SJCRH30 (cell line): ENCODE data around the gene ROCK2. TPM values are rescaled to one million over a fixed set of nuclear protein-coding genes. Genes with fewer than 3 reads are reported as not detected.

Experiments
- DNase-seq, 2 experiments: peaks; one replicate each; pipeline ENCODE4 v3.0.0-alpha.2; 2015 to 2020
- H3K27ac ChIP-seq: fragments of 250-450 bp; sonication (Bioruptor Pico); 2 replicates; pipeline ENCODE4 v1.5.1; 2020; ENCODE audit warnings: mild to moderate bottlenecking, moderate library complexity
- H3K27me3 ChIP-seq: fragments of 250-450 bp; sonication (Bioruptor Pico); 2 replicates; pipeline ENCODE4 v1.5.1; 2020; ENCODE audit warnings: mild to moderate bottlenecking, moderate library complexity
- H3K36me3 ChIP-seq: fragments of 250-450 bp; sonication (Bioruptor Pico); 2 replicates; pipeline ENCODE4 v1.5.1; 2020; ENCODE audit warnings: mild to moderate bottlenecking, moderate library complexity
- H3K4me1 ChIP-seq: fragments of 250-450 bp; sonication (Bioruptor Pico); 2 replicates; pipeline ENCODE4 v1.5.1; 2020; ENCODE audit warnings: mild to moderate bottlenecking, moderate library complexity
- H3K4me3 ChIP-seq: fragments of 250-450 bp; sonication (Bioruptor Pico); 2 replicates; pipeline ENCODE4 v1.5.1; 2020; ENCODE audit warnings: mild to moderate bottlenecking, moderate library complexity
- H3K9me3 ChIP-seq: fragments of 250-450 bp; sonication (Bioruptor Pico); replicated peaks from 2 replicates; pipeline ENCODE4 v1.5.1; 2020; ENCODE audit warnings: mild to moderate bottlenecking, moderate library complexity
- total RNA-seq: library from RNA; depleted of rRNA; stranded (reverse); fragments of >200 nt; shearing (Covaris generic); gene quantifications from 2 replicates; pipeline ENCODE4 v1.2.3, GENCODE V29; 2014

Gene ROCK2
- total RNA-seq, 1 experiment from 2014 or later = 61.2 TPM

- H3K27ac ChIP-seq = no peak overlapping the region
- H3K4me3 ChIP-seq = no peak overlapping the region
- no peaks in the 10 kb centered on the region for H3K36me3 ChIP-seq
- peaks cover 5% of the 10 kb centered on the region; the same call in 1 of the 2 replicates for H3K4me1 ChIP-seq
- H3K9me3 ChIP-seq = no peaks in the 10 kb centered on the region
- peak in 1 of 2 experiments; percentile 20 for DNase-seq
- no peaks in the 10 kb centered on the region for H3K27me3 ChIP-seq
Observed at GRCh38 chr2:11375689-11376027, 31.2 kb upstream of the ROCK2 start.

DNA sequence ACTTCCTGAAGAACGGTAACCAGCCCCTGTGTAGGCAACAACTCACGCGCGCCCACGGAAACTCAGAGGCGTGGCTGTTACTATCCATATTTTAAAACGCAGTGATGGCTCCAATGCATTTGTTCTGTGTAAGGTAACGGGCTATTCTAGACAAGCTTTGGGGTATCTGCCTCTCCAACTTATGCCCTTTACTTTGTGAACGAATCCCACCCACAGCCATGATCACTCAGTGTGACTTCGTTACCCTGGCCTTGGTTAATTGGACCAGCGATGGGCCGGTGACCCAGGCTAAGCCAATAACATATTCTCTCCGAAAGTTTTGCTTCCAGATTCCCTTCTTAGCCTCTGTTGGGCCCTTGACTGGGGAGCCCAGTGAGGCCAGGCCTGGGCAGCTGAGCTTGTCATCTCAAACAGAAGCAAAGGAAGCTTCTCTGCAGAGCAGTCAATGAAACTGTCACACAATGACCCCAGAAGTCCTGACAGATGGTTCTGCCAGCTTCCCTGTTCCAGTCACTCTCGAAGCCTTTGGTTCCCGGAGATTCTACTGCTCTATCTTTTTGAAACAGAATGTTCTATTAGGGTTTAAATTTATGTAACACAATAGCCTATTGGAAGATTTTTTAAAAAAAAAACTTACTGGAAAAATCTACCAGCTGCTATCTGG is 30.7 kb upstream of the ROCK2 start:
- no peaks in the 10 kb centered on the region for H3K27me3 ChIP-seq

GRCh38 chr2:11373096-11373495 is 28.7 kb upstream of the ROCK2 start:
- H3K27me3 ChIP-seq = no peaks in the 10 kb centered on the region
- no peak overlapping the region for H3K4me3 ChIP-seq
- peaks cover 5% of the 10 kb centered on the region; the same call in 1 of the 2 replicates for H3K4me1 ChIP-seq
- H3K27ac ChIP-seq = no peak overlapping the region
- no peaks in the 10 kb centered on the region for H3K9me3 ChIP-seq
- H3K36me3 ChIP-seq = no peaks in the 10 kb centered on the region
- DNase-seq = no peak

More for the DNA sequence above, 30.7 kb upstream of the ROCK2 start:
- H3K4me1 ChIP-seq = peaks cover 5% of the 10 kb centered on the region; the same call in 1 of the 2 replicates
- no peaks in the 10 kb centered on the region for H3K9me3 ChIP-seq
- peak overlapping the region; percentile 69 for H3K27ac ChIP-seq
- no peaks in the 10 kb centered on the region for H3K36me3 ChIP-seq
- peak overlapping the region; percentile 50 for H3K4me3 ChIP-seq
- peak in 1 of 2 experiments; percentile 17 for DNase-seq

- DNase-seq = no peak
- H3K27ac ChIP-seq = no peak overlapping the region
- H3K27me3 ChIP-seq = no peaks in the 10 kb centered on the region
- no peaks in the 10 kb centered on the region for H3K36me3 ChIP-seq
- no peaks in the 10 kb centered on the region for H3K9me3 ChIP-seq
- H3K4me1 ChIP-seq = peaks cover 5% of the 10 kb centered on the region; the same call in 1 of the 2 replicates
- no peak overlapping the region for H3K4me3 ChIP-seq
Observed at GRCh38 chr2:11371092-11371937, 26.9 kb upstream of the ROCK2 start.

GRCh38 chr2:11370377-11371091 is 26.1 kb upstream of the ROCK2 start:
- no peaks in the 10 kb centered on the region for H3K9me3 ChIP-seq
- no peaks in the 10 kb centered on the region for H3K36me3 ChIP-seq
- H3K27ac ChIP-seq = no peak overlapping the region
- H3K4me1 ChIP-seq = peaks cover 5% of the 10 kb centered on the region; the same call in 1 of the 2 replicates
- no peak for DNase-seq
- H3K27me3 ChIP-seq = no peaks in the 10 kb centered on the region
- H3K4me3 ChIP-seq = no peak overlapping the region

- no peaks in the 10 kb centered on the region for H3K4me1 ChIP-seq
- H3K9me3 ChIP-seq = no peaks in the 10 kb centered on the region
- H3K36me3 ChIP-seq = no peaks in the 10 kb centered on the region
- H3K4me3 ChIP-seq = peak overlapping the region; percentile 21
- peak in 1 of 2 experiments; percentile 37 for DNase-seq
- H3K27me3 ChIP-seq = no peaks in the 10 kb centered on the region
- no peak overlapping the region for H3K27ac ChIP-seq
Observed at GRCh38 chr2:11368059-11368572, 23.7 kb upstream of the ROCK2 start.

DNA sequence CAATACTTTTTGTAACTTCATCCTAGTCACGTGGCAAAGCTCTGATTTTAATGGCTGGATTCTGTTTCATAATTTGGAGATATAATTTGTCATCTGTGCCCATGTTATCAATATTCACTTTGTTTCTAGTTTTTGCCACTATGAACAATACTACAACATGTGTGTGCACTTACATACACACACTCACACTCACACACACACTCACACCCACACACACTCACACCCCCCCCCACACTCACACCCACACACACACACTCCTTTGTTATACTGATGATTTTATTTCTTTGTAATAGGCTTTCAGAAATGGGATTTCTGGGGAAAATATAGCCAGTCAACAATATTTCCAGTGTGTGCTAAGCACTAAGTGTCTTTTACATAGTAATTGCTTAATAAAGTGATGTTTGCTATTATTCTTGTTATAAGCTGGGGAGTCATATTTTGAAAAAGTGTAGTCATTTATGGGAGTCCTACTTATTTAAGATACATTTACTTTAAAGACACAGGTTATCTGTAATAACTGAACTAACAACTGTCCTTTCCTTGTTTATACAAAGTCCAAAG is 22.8 kb upstream of the ROCK2 start:
- no peaks in the 10 kb centered on the region for H3K27me3 ChIP-seq
- H3K27ac ChIP-seq = no peak overlapping the region
- H3K4me1 ChIP-seq = no peaks in the 10 kb centered on the region
- DNase-seq = no peak
- H3K36me3 ChIP-seq = no peaks in the 10 kb centered on the region
- H3K4me3 ChIP-seq = no peak overlapping the region
- H3K9me3 ChIP-seq = no peaks in the 10 kb centered on the region

DNA sequence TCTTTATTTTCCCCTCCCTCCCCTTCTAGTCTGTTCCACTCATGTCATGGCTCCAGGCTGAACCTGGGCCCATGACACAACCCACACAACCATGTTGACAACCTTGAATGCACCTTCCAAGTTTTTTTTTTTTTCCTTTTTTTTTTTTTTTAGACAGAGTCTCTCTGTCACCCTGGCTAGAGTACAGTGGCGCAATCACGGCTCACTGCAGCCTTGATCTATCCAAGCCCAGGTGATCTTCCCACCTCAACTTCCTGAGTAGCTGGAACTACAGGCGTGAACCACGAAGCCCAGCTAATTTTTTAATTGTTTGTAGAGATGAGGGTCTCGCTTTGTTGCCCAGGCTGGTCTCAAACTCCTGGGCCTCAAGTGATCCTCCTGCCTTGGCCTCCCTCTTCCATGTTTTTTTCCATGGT is 21.9 kb upstream of the ROCK2 start:
- Histone ChIP-seq H3K9me3 (no peaks in the 10 kb centered on the region), H3K27ac (no peak overlapping the region), H3K36me3 (no peaks in the 10 kb centered on the region), H3K27me3 (no peaks in the 10 kb centered on the region), H3K4me3 (no peak overlapping the region), H3K4me1 (no peaks in the 10 kb centered on the region)
- no peak for DNase-seq

- no peaks in the 10 kb centered on the region for H3K36me3 ChIP-seq
- peak; percentile 36 to 51 for DNase-seq
- no peaks in the 10 kb centered on the region for H3K9me3 ChIP-seq
- H3K27ac ChIP-seq = no peak overlapping the region
- no peaks in the 10 kb centered on the region for H3K27me3 ChIP-seq
- H3K4me1 ChIP-seq = no peaks in the 10 kb centered on the region
- H3K4me3 ChIP-seq = no peak overlapping the region
Observed at GRCh38 chr2:11365096-11365879, 20.9 kb upstream of the ROCK2 start.

DNA sequence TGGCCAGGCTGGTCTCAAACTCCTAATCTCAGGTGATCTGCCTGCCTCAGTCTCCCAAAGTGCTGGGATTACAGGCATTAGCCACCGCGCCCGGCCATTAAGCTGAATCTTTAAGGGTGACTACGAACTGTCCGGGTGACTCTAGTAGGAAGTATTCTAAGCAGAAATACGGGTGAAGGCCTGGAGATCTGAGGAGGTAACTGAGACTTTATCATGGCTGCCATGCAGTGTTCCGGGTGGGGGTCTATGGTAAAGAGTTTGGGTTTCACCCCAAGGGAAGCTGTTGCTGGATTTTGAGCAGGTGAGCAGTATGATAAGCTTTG is 20.1 kb upstream of the ROCK2 start:
- H3K9me3 ChIP-seq = no peaks in the 10 kb centered on the region
- H3K36me3 ChIP-seq = no peaks in the 10 kb centered on the region
- no peaks in the 10 kb centered on the region for H3K27me3 ChIP-seq
- no peaks in the 10 kb centered on the region for H3K4me1 ChIP-seq
- H3K4me3 ChIP-seq = no peak overlapping the region
- H3K27ac ChIP-seq = no peak overlapping the region
- DNase-seq = no peak

- Histone ChIP-seq H3K4me1 (no peaks in the 10 kb centered on the region), H3K27ac (no peak overlapping the region), H3K9me3 (no peaks in the 10 kb centered on the region), H3K4me3 (no peak overlapping the region), H3K36me3 (no peaks in the 10 kb centered on the region), H3K27me3 (no peaks in the 10 kb centered on the region)
- DNase-seq = no peak
Observed at GRCh38 chr2:11363868-11364564, 19.6 kb upstream of the ROCK2 start.

GRCh38 chr2:11359865-11360264 is 15.4 kb upstream of the ROCK2 start:
- Histone ChIP-seq H3K9me3 (no peaks in the 10 kb centered on the region), H3K36me3 (no peaks in the 10 kb centered on the region), H3K4me1 (peaks cover 10% of the 10 kb centered on the region; the same call in 1 of the 2 replicates), H3K27ac (no peak overlapping the region), H3K4me3 (no peak overlapping the region), H3K27me3 (no peaks in the 10 kb centered on the region)
- DNase-seq = no peak

DNA sequence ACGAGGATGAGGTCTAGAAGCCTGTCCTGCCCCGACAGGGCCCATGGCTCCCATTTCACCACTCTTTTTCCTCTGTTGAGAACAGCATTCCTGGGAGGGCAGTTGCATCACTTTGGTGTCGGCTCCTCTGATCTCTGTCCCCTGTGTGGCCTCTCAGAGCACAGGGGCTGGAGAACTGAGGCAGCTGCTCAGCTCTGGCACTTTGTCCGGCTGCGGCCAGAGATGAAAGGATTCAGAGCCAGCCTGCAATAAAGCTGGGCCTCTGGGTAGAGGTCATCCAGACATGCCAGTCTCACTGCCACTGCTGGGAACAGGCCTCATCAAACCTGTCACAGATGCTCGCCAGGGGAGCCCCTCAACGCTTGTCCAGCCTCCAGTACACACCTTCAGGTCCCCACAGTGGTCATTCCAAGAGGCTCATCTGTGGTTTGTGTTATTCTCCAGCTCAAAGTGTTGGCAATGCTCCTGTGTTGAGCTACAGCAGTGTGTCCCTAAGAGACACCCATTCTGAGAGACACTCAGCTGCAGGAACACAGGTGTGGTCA is 13.1 kb upstream of the ROCK2 start:
- Histone ChIP-seq H3K27ac (no peak overlapping the region), H3K4me3 (no peak overlapping the region), H3K9me3 (no peaks in the 10 kb centered on the region), H3K27me3 (0 out of 2 replicates have a peak, but pooled peaks cover 4% of the 10 kb centered on the region), H3K36me3 (no peaks in the 10 kb centered on the region), H3K4me1 (peaks cover 10% of the 10 kb centered on the region; the same call in 1 of the 2 replicates)
- DNase-seq = peak; percentile 73 to 75
